Trophoblast cell (in vitro differentiated cells and primary cell): Measurements from ENCODE around the gene VWC2L.

Source experiments
- DNase-seq, 2 donors: peaks; one replicate each; pipeline ENCODE4 v3.0.0-alpha.2; 2016
- H2AFZ ChIP-seq: 2 replicates; pipeline ENCODE4 v1.6.1; 2013; ENCODE audit warnings: low read length, moderate library complexity, mild to moderate bottlenecking; ENCODE audit not compliant: insufficient read depth, poor library complexity
- H2AK5ac ChIP-seq: 2 replicates; pipeline ENCODE4 v1.6.1; 2013; ENCODE audit warnings: mild to moderate bottlenecking, low read length
- H2BK120ac ChIP-seq: 2 replicates; pipeline ENCODE4 v1.6.1; 2013; ENCODE audit warnings: low read length, mild to moderate bottlenecking, moderate library complexity; ENCODE audit not compliant: insufficient read depth, poor library complexity
- H2BK12ac ChIP-seq: 2 replicates; pipeline ENCODE4 v1.6.1; 2013; ENCODE audit warnings: mild to moderate bottlenecking, low read length, moderate library complexity
- H2BK5ac ChIP-seq: 2 replicates; pipeline ENCODE4 v1.6.1; 2013; ENCODE audit warnings: low read length, low read depth, moderate library complexity, mild to moderate bottlenecking; ENCODE audit not compliant: poor library complexity
- H3K14ac ChIP-seq: 2 replicates; pipeline ENCODE4 v1.6.1; 2013; ENCODE audit warnings: mild to moderate bottlenecking, low read length
- H3K18ac ChIP-seq: 2 replicates; pipeline ENCODE4 v1.6.1; 2013; ENCODE audit warnings: mild to moderate bottlenecking, low read length
- H3K23ac ChIP-seq: 2 replicates; pipeline ENCODE4 v1.6.1; 2013; ENCODE audit warnings: low read length
- H3K27ac ChIP-seq: 2 replicates; pipeline ENCODE4 v1.5.1; 2013; ENCODE audit warnings: low read depth, mild to moderate bottlenecking, inconsistent platforms, low read length, moderate library complexity
- H3K27me3 ChIP-seq: 2 replicates; pipeline ENCODE4 v1.6.1; 2013; ENCODE audit warnings: inconsistent platforms, mild to moderate bottlenecking, low read length, moderate library complexity; ENCODE audit not compliant: insufficient read depth
- H3K36me3 ChIP-seq, 2 experiments: 1 replicate in 1 of 2; 2 replicates in 1 of 2; pipeline ENCODE4 v1.6.1; 2013; ENCODE audit warnings: low read length in 2 of 2, mild to moderate bottlenecking in 2 of 2, moderate library complexity in 1 of 2; ENCODE audit not compliant: insufficient read depth in 2 of 2, control insufficient read depth in 1 of 2
- H3K4ac ChIP-seq: 2 replicates; pipeline ENCODE4 v1.6.1; 2013; ENCODE audit warnings: low read depth, mild to moderate bottlenecking, low read length, moderate library complexity
- H3K4me1 ChIP-seq, 2 experiments: 1 replicate in 1 of 2; 2 replicates in 1 of 2; pipeline ENCODE4 v1.6.1; 2013; ENCODE audit warnings: low read length in 2 of 2, mild to moderate bottlenecking in 2 of 2, moderate library complexity in 1 of 2; ENCODE audit not compliant: insufficient read depth in 2 of 2, control insufficient read depth in 1 of 2
- H3K4me2 ChIP-seq: 2 replicates; pipeline ENCODE4 v1.6.1; 2013; ENCODE audit warnings: inconsistent platforms, mild to moderate bottlenecking, low read length, moderate library complexity
- H3K4me3 ChIP-seq: 2 replicates; pipeline ENCODE4 v1.5.1; 2013; ENCODE audit warnings: mild to moderate bottlenecking, low read depth, low read length, inconsistent platforms
- H3K79me1 ChIP-seq: one replicate; pipeline ENCODE4 v1.6.1; 2013; ENCODE audit warnings: low read length
- H3K79me2 ChIP-seq: 2 replicates; pipeline ENCODE4 v1.6.1; 2013; ENCODE audit warnings: low read length, mild to moderate bottlenecking; ENCODE audit not compliant: control insufficient read depth, insufficient read depth, poor library complexity
- H3K9ac ChIP-seq: 2 replicates; pipeline ENCODE4 v1.6.1; 2013; ENCODE audit warnings: mild to moderate bottlenecking, low read length
- H3K9me3 ChIP-seq: 2 replicates; pipeline ENCODE4 v1.6.1; 2013; ENCODE audit warnings: low read depth, mild to moderate bottlenecking, control low read depth, inconsistent platforms, low read length; ENCODE audit not compliant: insufficient read depth
- H4K12ac ChIP-seq: 2 replicates; pipeline ENCODE4 v1.6.1; 2013; ENCODE audit warnings: low read depth, mild to moderate bottlenecking, low read length, moderate library complexity
- H4K8ac ChIP-seq: 2 replicates; pipeline ENCODE4 v1.6.1; 2013; ENCODE audit warnings: low read depth, mild to moderate bottlenecking, low read length, moderate library complexity
- H4K91ac ChIP-seq: one replicate; pipeline ENCODE4 v1.6.1; 2013; ENCODE audit warnings: low read depth, mild to moderate bottlenecking, low read length, moderate library complexity
- WGBS: extraction: QIAGEN DNeasy Blood & Tissue Kit; methylation state at CpG from one replicate; pipeline ENCODE4 v1.1.7; 2013; ENCODE audit warnings: missing lambda C conversion rate; ENCODE audit not compliant: insufficient read length, insufficient coverage; ENCODE audit errors: extremely low coverage; 5-methylcytosine and 5-hydroxymethylcytosine counted together

VWC2L gene

DNA sequence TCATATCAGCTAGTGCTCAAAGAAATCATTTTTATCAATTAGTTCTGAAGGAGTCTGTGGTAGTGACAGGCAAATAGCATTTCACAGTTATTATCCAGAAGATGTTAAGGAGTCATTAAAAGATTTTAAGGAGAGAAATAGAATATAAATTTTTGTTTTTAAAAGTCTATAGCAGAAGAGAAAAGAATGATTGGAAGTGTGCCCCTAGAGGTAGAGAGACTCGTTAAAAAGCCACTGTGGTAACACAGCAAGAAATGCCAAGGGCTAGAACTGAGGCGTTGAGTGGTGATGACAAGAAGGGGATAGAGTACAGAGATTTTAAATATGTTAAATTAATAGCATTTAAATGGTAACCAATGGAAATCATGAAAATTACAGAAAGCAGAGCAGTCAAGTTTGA is 78.3 kb downstream of the VWC2L start:
- Histone ChIP-seq H3K4ac (no peak overlapping the region), H2BK120ac (no peak overlapping the region), H3K4me2 (no peak overlapping the region), H2BK5ac (no peak overlapping the region), H3K79me1 (no peaks in the 10 kb centered on the region), H4K91ac (no peak overlapping the region), H3K27ac (no peak overlapping the region), H2BK12ac (no peak overlapping the region), H3K36me3 (no peaks in the 10 kb centered on the region), H3K9me3 (no peaks in the 10 kb centered on the region), H4K12ac (no peak overlapping the region), H3K14ac (no peak overlapping the region), H3K4me3 (no peak overlapping the region), H2AFZ (no peak overlapping the region), H3K27me3 (no peaks in the 10 kb centered on the region), H2AK5ac (no peak overlapping the region), H3K79me2 (no peaks in the 10 kb centered on the region), H3K9ac (no peak overlapping the region), H3K23ac (no peak overlapping the region), H3K18ac (no peak overlapping the region), H4K8ac (no peak overlapping the region), H3K4me1 (no peaks in the 10 kb centered on the region)
- DNase-seq: no peak
- no CpG with 5 or more reads among the region's 2 CpGs for WGBS

DNA sequence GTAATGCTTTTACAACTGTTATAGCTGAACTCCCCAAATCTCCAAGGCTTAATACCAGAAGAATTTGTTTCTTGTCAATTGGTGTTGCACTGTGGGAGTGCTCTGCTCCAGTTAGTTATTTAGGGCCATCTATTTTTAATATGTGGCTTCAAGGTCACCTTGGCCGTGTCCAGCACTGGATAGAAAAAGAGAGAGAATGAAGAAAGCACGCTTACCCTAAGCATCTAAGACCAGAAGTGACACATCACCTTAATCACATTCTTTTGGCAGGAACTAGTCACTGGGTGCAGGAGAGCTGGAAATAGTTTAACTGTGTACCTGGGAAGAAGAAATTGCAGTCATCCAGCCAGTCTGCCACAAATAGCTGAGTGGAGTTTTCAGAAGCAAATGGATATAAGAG is 78.8 kb downstream of the VWC2L start:
- no peak overlapping the region for H4K8ac ChIP-seq

DNA sequence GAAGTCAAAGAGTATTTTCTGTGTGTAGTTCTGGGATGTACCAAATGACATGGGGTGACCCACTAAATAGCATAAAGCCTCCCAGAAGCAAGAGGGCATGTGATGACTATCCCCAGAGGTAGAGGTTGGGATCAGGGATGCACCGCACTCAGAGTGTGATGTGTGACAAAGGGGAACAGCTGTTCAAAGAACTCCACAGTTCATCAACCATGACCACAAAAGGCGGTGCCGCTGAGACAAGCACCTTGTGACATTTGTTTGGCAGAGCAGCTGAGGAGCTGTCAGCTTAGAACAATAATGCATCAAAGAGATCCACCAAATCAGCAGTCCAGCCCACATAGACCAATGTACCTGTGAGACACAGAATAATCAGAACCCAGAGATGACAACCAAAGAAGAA is 81.3 kb downstream of the VWC2L start:
- H3K4ac ChIP-seq: no peak overlapping the region
- H2AFZ ChIP-seq: no peak overlapping the region
- H3K23ac ChIP-seq: no peak overlapping the region
- H2BK5ac ChIP-seq: no peak overlapping the region
- H3K36me3 ChIP-seq: no peaks in the 10 kb centered on the region
- H3K18ac ChIP-seq: no peak overlapping the region
- no peak overlapping the region for H2BK120ac ChIP-seq
- no peaks in the 10 kb centered on the region for H3K4me1 ChIP-seq
- no peak overlapping the region for H3K4me2 ChIP-seq
- no peaks in the 10 kb centered on the region for H3K27me3 ChIP-seq
- no peak overlapping the region for H2AK5ac ChIP-seq
- no peak overlapping the region for H3K9ac ChIP-seq
- H3K27ac ChIP-seq: no peak overlapping the region
- no peak overlapping the region for H4K12ac ChIP-seq
- no peak overlapping the region for H4K8ac ChIP-seq
- H3K14ac ChIP-seq: no peak overlapping the region
- H3K4me3 ChIP-seq: no peak overlapping the region
- no peak overlapping the region for H4K91ac ChIP-seq
- DNase-seq: no peak
- WGBS: no CpG with 5 or more reads among the region's 3 CpGs
- no peak overlapping the region for H2BK12ac ChIP-seq
- no peaks in the 10 kb centered on the region for H3K9me3 ChIP-seq
- no peaks in the 10 kb centered on the region for H3K79me2 ChIP-seq
- no peaks in the 10 kb centered on the region for H3K79me1 ChIP-seq

More for the DNA sequence above, 78.8 kb downstream of the VWC2L start:
- Histone ChIP-seq H2AK5ac (no peak overlapping the region), H3K27me3 (no peaks in the 10 kb centered on the region), H2BK120ac (no peak overlapping the region), H4K12ac (no peak overlapping the region), H3K18ac (no peak overlapping the region), H2AFZ (no peak overlapping the region), H2BK5ac (no peak overlapping the region), H3K4ac (no peak overlapping the region), H3K9me3 (no peaks in the 10 kb centered on the region), H3K4me1 (no peaks in the 10 kb centered on the region), H3K27ac (no peak overlapping the region), H3K14ac (no peak overlapping the region), H3K36me3 (no peaks in the 10 kb centered on the region), H2BK12ac (no peak overlapping the region), H3K4me2 (no peak overlapping the region), H3K9ac (no peak overlapping the region), H3K79me2 (no peaks in the 10 kb centered on the region), H3K23ac (no peak overlapping the region), H3K4me3 (no peak overlapping the region), H3K79me1 (no peaks in the 10 kb centered on the region), H4K91ac (no peak overlapping the region)
- DNase-seq: peak in 1 of 2 donors; percentile 31
- WGBS: no CpG with 5 or more reads among the region's 2 CpGs

DNA sequence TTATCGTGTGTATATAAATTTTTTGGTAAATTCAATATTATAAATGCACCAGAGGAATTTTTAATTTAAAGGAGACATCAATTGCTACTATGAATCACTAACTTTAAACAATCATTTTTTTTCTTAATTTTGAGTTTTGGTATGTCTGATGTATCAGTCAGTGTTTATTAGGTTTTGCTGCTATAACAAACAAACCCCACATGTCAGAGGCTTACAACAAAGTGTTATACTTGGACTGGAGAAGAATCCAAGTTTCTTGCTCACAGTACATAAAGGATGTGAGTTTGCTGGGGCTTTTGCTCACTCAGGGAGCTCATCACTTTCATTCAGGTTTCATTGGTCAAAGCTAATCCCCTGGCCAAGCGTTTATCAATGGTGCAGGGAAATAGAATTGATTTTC is 81.8 kb downstream of the VWC2L start:
- Histone ChIP-seq H3K79me1 (no peaks in the 10 kb centered on the region), H3K9me3 (no peaks in the 10 kb centered on the region), H3K36me3 (no peaks in the 10 kb centered on the region), H3K27ac (no peak overlapping the region), H3K79me2 (no peaks in the 10 kb centered on the region), H3K23ac (no peak overlapping the region), H3K4me2 (no peak overlapping the region), H3K27me3 (no peaks in the 10 kb centered on the region), H2AK5ac (no peak overlapping the region), H3K18ac (no peak overlapping the region), H3K14ac (no peak overlapping the region), H2AFZ (no peak overlapping the region), H2BK12ac (no peak overlapping the region), H3K4me1 (no peaks in the 10 kb centered on the region), H2BK120ac (no peak overlapping the region), H3K4me3 (no peak overlapping the region), H4K91ac (no peak overlapping the region), H4K12ac (no peak overlapping the region), H3K4ac (no peak overlapping the region), H4K8ac (no peak overlapping the region), H3K9ac (no peak overlapping the region), H2BK5ac (no peak overlapping the region)
- DNase-seq: no peak
- no CpG with 5 or more reads among the region's 2 CpGs for WGBS
